OCI-LY1 (cell line): ENCODE data around the gene GPBP1L1.

ENCODE experiments used
- H2AFZ ChIP-seq: fragments of 200-600 bp; sonication (generic), shearing (Covaris generic); 2 replicates; pipeline ENCODE4 v1.6.0; 2014; ENCODE audit warnings: antibody characterized with exemption, mild to moderate bottlenecking, low read length
- H3F3A ChIP-seq: fragments of 200-600 bp; sonication (generic), shearing (Covaris generic); 2 replicates; pipeline ENCODE4 v1.6.0; 2014; ENCODE audit warnings: mild to moderate bottlenecking, antibody characterized with exemption, low read length, moderate library complexity; ENCODE audit not compliant: insufficient read depth
- H3K27ac ChIP-seq: fragments of 200-600 bp; sonication (generic); 2 replicates; pipeline ENCODE4 v1.5.1; 2014; ENCODE audit warnings: low read length, mixed run types, mild to moderate bottlenecking, low read depth; ENCODE audit not compliant: poor library complexity, severe bottlenecking
- H3K27me3 ChIP-seq: fragments of 200-600 bp; sonication (generic); 2 replicates; pipeline ENCODE4 v1.6.0; 2014; ENCODE audit warnings: antibody characterized with exemption, mild to moderate bottlenecking, low read length, moderate library complexity; ENCODE audit not compliant: insufficient read depth
- H3K36me3 ChIP-seq: fragments of 200-600 bp; sonication (generic); 2 replicates; pipeline ENCODE4 v1.6.1; 2014; ENCODE audit warnings: mild to moderate bottlenecking, antibody characterized with exemption, low read length, moderate library complexity, mixed read lengths; ENCODE audit not compliant: insufficient read depth
- H3K4me1 ChIP-seq: fragments of 200-600 bp; sonication (generic); 2 replicates; pipeline ENCODE4 v1.5.1; 2014; ENCODE audit warnings: mild to moderate bottlenecking, low read length, moderate library complexity; ENCODE audit not compliant: insufficient read depth, severe bottlenecking
- H3K4me2 ChIP-seq: fragments of 200-600 bp; sonication (generic), shearing (Covaris generic); 2 replicates; pipeline ENCODE4 v1.6.1; 2014; ENCODE audit warnings: low read length
- H3K4me3 ChIP-seq: fragments of 200-600 bp; sonication (generic); 2 replicates; pipeline ENCODE4 v1.5.1; 2014; ENCODE audit warnings: low read length, low read depth, mild to moderate bottlenecking, mixed read lengths; ENCODE audit not compliant: poor library complexity, severe bottlenecking
- H3K79me2 ChIP-seq: fragments of 200-600 bp; shearing (Covaris generic); 2 replicates; pipeline ENCODE4 v1.6.1; 2016; ENCODE audit warnings: mixed run types, low read length, mixed read lengths; ENCODE audit not compliant: insufficient read depth
- H3K9ac ChIP-seq: fragments of 200-600 bp; sonication (generic), shearing (Covaris generic); 2 replicates; pipeline ENCODE4 v1.6.1; 2014; ENCODE audit warnings: mild to moderate bottlenecking, low read length, mixed read lengths
- H3K9me2 ChIP-seq: fragments of 200-600 bp; sonication (generic), shearing (Covaris generic); 2 replicates; pipeline ENCODE4 v1.6.1; 2014; ENCODE audit warnings: low read depth, mild to moderate bottlenecking, low read length, mixed read lengths
- H3K9me3 ChIP-seq: fragments of 200-600 bp; shearing (Covaris generic); 2 replicates; pipeline ENCODE4 v1.6.1; 2014; ENCODE audit warnings: low read length, mixed read lengths
- H4K20me1 ChIP-seq: fragments of 200-600 bp; sonication (generic), shearing (Covaris generic); 2 replicates; pipeline ENCODE4 v1.6.0; 2016; ENCODE audit warnings: mild to moderate bottlenecking, low read length; ENCODE audit not compliant: insufficient read depth
- CTCF ChIP-seq: fragments of 200-600 bp; sonication (generic), shearing (Covaris generic); IDR thresholded peaks from 2 replicates; pipeline ENCODE4 v1.5.1; 2017; ENCODE audit warnings: mild to moderate bottlenecking, antibody characterized with exemption, low read length, moderate library complexity, mixed read lengths
- EZH2 ChIP-seq: fragments of 200-600 bp; sonication (generic), shearing (Covaris generic); IDR thresholded peaks from 2 replicates; pipeline ENCODE4 v1.8.0; 2017; ENCODE audit warnings: borderline replicate concordance, mixed run types, mild to moderate bottlenecking, antibody characterized with exemption, low read length, moderate library complexity, mixed read lengths

The GPBP1L1 gene

DNA sequence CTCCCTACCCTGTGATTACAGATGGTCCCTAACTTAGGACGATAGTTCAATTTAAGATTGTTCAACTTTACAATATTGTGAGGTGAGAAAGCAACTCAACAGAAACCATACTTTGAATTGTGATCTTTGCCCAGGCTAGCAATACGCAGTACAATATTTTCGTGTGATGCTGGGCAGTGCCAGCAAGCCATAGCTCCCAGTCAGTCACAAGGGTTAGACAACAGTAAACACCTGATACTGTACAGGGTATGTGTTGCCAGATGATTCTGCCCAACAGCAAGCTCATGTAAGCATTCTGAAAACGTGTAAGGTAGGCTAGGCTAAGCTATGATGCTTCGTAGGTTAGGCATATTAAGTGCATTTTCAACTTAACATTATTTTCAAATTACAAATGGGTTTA is 11.9 kb downstream of the GPBP1L1 start:
- H3K9me2 ChIP-seq = no peaks in the 10 kb centered on the region
- H2AFZ ChIP-seq = no peak overlapping the region
- H3K36me3 ChIP-seq = peaks cover 25% of the 10 kb centered on the region
- H3K4me2 ChIP-seq = no peak overlapping the region
- no peaks in the 10 kb centered on the region for H3K27me3 ChIP-seq
- H3F3A ChIP-seq = no peaks in the 10 kb centered on the region
- H3K27ac ChIP-seq = no peak overlapping the region
- no peak overlapping the region for H3K4me3 ChIP-seq
- H3K79me2 ChIP-seq = peaks cover 97% of the 10 kb centered on the region
- TF ChIP-seq CTCF = no peak
- no peak for TF ChIP-seq EZH2
- no peaks in the 10 kb centered on the region for H3K9me3 ChIP-seq
- H3K4me1 ChIP-seq = peaks cover 19% of the 10 kb centered on the region
- H3K9ac ChIP-seq = no peak overlapping the region
- no peaks in the 10 kb centered on the region for H4K20me1 ChIP-seq

GRCh38 chr1:45673956-45674355 is 12.4 kb downstream of the GPBP1L1 start:
- Histone ChIP-seq H3K9me2 (no peaks in the 10 kb centered on the region), H3K4me3 (no peak overlapping the region), H4K20me1 (no peaks in the 10 kb centered on the region), H3K27ac (no peak overlapping the region), H3K9me3 (no peaks in the 10 kb centered on the region), H3K36me3 (peaks cover 28% of the 10 kb centered on the region), H3K4me2 (no peak overlapping the region), H3K79me2 (peaks cover 97% of the 10 kb centered on the region), H3F3A (no peaks in the 10 kb centered on the region), H2AFZ (no peak overlapping the region), H3K9ac (no peak overlapping the region), H3K4me1 (peaks cover 14% of the 10 kb centered on the region), H3K27me3 (no peaks in the 10 kb centered on the region)
- no peak for TF ChIP-seq EZH2

GRCh38 chr1:45669859-45670655 is 16.3 kb downstream of the GPBP1L1 start:
- H3K9me2 ChIP-seq = no peaks in the 10 kb centered on the region
- H3K27ac ChIP-seq = no peak overlapping the region
- H3K9ac ChIP-seq = no peak overlapping the region
- no peaks in the 10 kb centered on the region for H4K20me1 ChIP-seq
- no peak overlapping the region for H3K4me2 ChIP-seq
- peaks cover 7% of the 10 kb centered on the region for H3K4me1 ChIP-seq
- no peak overlapping the region for H3K4me3 ChIP-seq
- H2AFZ ChIP-seq = no peak overlapping the region
- TF ChIP-seq CTCF = no peak
- no peak for TF ChIP-seq EZH2
- peaks cover 99% of the 10 kb centered on the region for H3K79me2 ChIP-seq
- peaks cover 28% of the 10 kb centered on the region for H3K36me3 ChIP-seq
- no peaks in the 10 kb centered on the region for H3K9me3 ChIP-seq
- no peaks in the 10 kb centered on the region for H3F3A ChIP-seq
- no peaks in the 10 kb centered on the region for H3K27me3 ChIP-seq

GRCh38 chr1:45669379-45669778 is 17.0 kb downstream of the GPBP1L1 start:
- H3K9ac ChIP-seq = no peak overlapping the region
- no peak overlapping the region for H3K27ac ChIP-seq
- no peaks in the 10 kb centered on the region for H3K27me3 ChIP-seq
- H3K79me2 ChIP-seq = peaks cover 99% of the 10 kb centered on the region
- peaks cover 7% of the 10 kb centered on the region for H3K4me1 ChIP-seq
- H3K36me3 ChIP-seq = peaks cover 27% of the 10 kb centered on the region
- no peaks in the 10 kb centered on the region for H4K20me1 ChIP-seq
- H3K9me2 ChIP-seq = no peaks in the 10 kb centered on the region
- H3K4me3 ChIP-seq = no peak overlapping the region
- no peaks in the 10 kb centered on the region for H3K9me3 ChIP-seq
- TF ChIP-seq EZH2 = no peak
- TF ChIP-seq CTCF = no peak
- no peak overlapping the region for H2AFZ ChIP-seq
- H3K4me2 ChIP-seq = no peak overlapping the region
- H3F3A ChIP-seq = no peaks in the 10 kb centered on the region
